Measurements from ENCODE around the gene MYO16.

Gene MYO16

GRCh38 chr13:108629181-108629752 is at the start of gene MYO16:
Gene MYO16, plus strand, starts transcription at chr13:108629611. Its CDS starts 234 bp downstream, at chr13:108629845.
- Histone ChIP-seq H3K4me1 (ENCODE audit: control insufficient read depth, insufficient read depth, low read length) (no peaks in the 10 kb centered on the region), H3K9me3 (ENCODE audit: control insufficient read depth, insufficient read depth, low read length) (no peaks in the 10 kb centered on the region), H3K27me3 (ENCODE audit: control insufficient read depth, insufficient read depth, low read length) (no peaks in the 10 kb centered on the region), H3K36me3 (ENCODE audit: control insufficient read depth, insufficient read depth, low read length) (no peaks in the 10 kb centered on the region), H3K27ac (ENCODE audit: low read depth, low read length) (no peak within 1 kb of the TSS), H3K4me3 (ENCODE audit: low read depth, low read length) (no peak within 1 kb of the TSS), H3K9ac (ENCODE audit: low read depth, low read length) (no peak within 1 kb of the TSS)

GRCh38 chr13:108586826-108587225 is 42.6 kb upstream of the MYO16 start:
- no peak overlapping the region for H3K4me3 ChIP-seq (ENCODE audit: low read depth, low read length)
- H3K36me3 ChIP-seq (ENCODE audit: control insufficient read depth, insufficient read depth, low read length), result no peaks in the 10 kb centered on the region
- no peaks in the 10 kb centered on the region for H3K4me1 ChIP-seq (ENCODE audit: control insufficient read depth, insufficient read depth, low read length)
- H3K27me3 ChIP-seq (ENCODE audit: control insufficient read depth, insufficient read depth, low read length), result no peaks in the 10 kb centered on the region; the same call in 1 of the 2 replicates
- no peak overlapping the region for H3K9ac ChIP-seq (ENCODE audit: low read depth, low read length)
- H3K9me3 ChIP-seq (ENCODE audit: control insufficient read depth, insufficient read depth, low read length), result no peaks in the 10 kb centered on the region
- H3K27ac ChIP-seq (ENCODE audit: low read depth, low read length), result no peak overlapping the region

- Histone ChIP-seq H3K9ac (ENCODE audit: low read depth, low read length) (no peak overlapping the region), H3K4me3 (ENCODE audit: low read depth, low read length) (no peak overlapping the region), H3K27ac (ENCODE audit: low read depth, low read length) (no peak overlapping the region), H3K27me3 (ENCODE audit: control insufficient read depth, insufficient read depth, low read length) (peaks cover 8% of the 10 kb centered on the region), H3K9me3 (ENCODE audit: control insufficient read depth, insufficient read depth, low read length) (no peaks in the 10 kb centered on the region), H3K4me1 (ENCODE audit: control insufficient read depth, insufficient read depth, low read length) (no peaks in the 10 kb centered on the region), H3K36me3 (ENCODE audit: control insufficient read depth, insufficient read depth, low read length) (no peaks in the 10 kb centered on the region)
Measured at GRCh38 chr13:108588516-108588915, 40.9 kb upstream of the MYO16 start.

GRCh38 chr13:108594153-108594552 is 35.3 kb upstream of the MYO16 start:
- Histone ChIP-seq H3K27ac (ENCODE audit: low read depth, low read length) (no peak overlapping the region), H3K4me1 (ENCODE audit: control insufficient read depth, insufficient read depth, low read length) (no peaks in the 10 kb centered on the region), H3K9ac (ENCODE audit: low read depth, low read length) (no peak overlapping the region), H3K36me3 (ENCODE audit: control insufficient read depth, insufficient read depth, low read length) (no peaks in the 10 kb centered on the region), H3K27me3 (ENCODE audit: control insufficient read depth, insufficient read depth, low read length) (peaks cover 53% of the 10 kb centered on the region), H3K9me3 (ENCODE audit: control insufficient read depth, insufficient read depth, low read length) (no peaks in the 10 kb centered on the region), H3K4me3 (ENCODE audit: low read depth, low read length) (no peak overlapping the region)

GRCh38 chr13:108595436-108596274 is 33.8 kb upstream of the MYO16 start:
- no peaks in the 10 kb centered on the region for H3K4me1 ChIP-seq (ENCODE audit: control insufficient read depth, insufficient read depth, low read length)
- no peaks in the 10 kb centered on the region for H3K36me3 ChIP-seq (ENCODE audit: control insufficient read depth, insufficient read depth, low read length)
- no peak overlapping the region for H3K27ac ChIP-seq (ENCODE audit: low read depth, low read length)
- H3K27me3 ChIP-seq (ENCODE audit: control insufficient read depth, insufficient read depth, low read length), result peaks cover 53% of the 10 kb centered on the region
- H3K9ac ChIP-seq (ENCODE audit: low read depth, low read length), result no peak overlapping the region
- no peak overlapping the region for H3K4me3 ChIP-seq (ENCODE audit: low read depth, low read length)
- no peaks in the 10 kb centered on the region for H3K9me3 ChIP-seq (ENCODE audit: control insufficient read depth, insufficient read depth, low read length)

- H3K27ac ChIP-seq (ENCODE audit: low read depth, low read length), result no peak overlapping the region
- H3K9ac ChIP-seq (ENCODE audit: low read depth, low read length), result no peak overlapping the region
- peaks cover 50% of the 10 kb centered on the region for H3K27me3 ChIP-seq (ENCODE audit: control insufficient read depth, insufficient read depth, low read length)
- H3K4me1 ChIP-seq (ENCODE audit: control insufficient read depth, insufficient read depth, low read length), result no peaks in the 10 kb centered on the region
- H3K36me3 ChIP-seq (ENCODE audit: control insufficient read depth, insufficient read depth, low read length), result no peaks in the 10 kb centered on the region
- no peak overlapping the region for H3K4me3 ChIP-seq (ENCODE audit: low read depth, low read length)
- H3K9me3 ChIP-seq (ENCODE audit: control insufficient read depth, insufficient read depth, low read length), result no peaks in the 10 kb centered on the region
Measured at GRCh38 chr13:108597943-108598342, 31.5 kb upstream of the MYO16 start.

GRCh38 chr13:108606424-108606823 is 23.0 kb upstream of the MYO16 start:
- no peaks in the 10 kb centered on the region for H3K4me1 ChIP-seq (ENCODE audit: control insufficient read depth, insufficient read depth, low read length)
- no peaks in the 10 kb centered on the region for H3K36me3 ChIP-seq (ENCODE audit: control insufficient read depth, insufficient read depth, low read length)
- no peaks in the 10 kb centered on the region for H3K27me3 ChIP-seq (ENCODE audit: control insufficient read depth, insufficient read depth, low read length)
- H3K9ac ChIP-seq (ENCODE audit: low read depth, low read length), result no peak overlapping the region
- H3K4me3 ChIP-seq (ENCODE audit: low read depth, low read length), result no peak overlapping the region
- H3K9me3 ChIP-seq (ENCODE audit: control insufficient read depth, insufficient read depth, low read length), result peaks cover 19% of the 10 kb centered on the region; the same call in 1 of the 2 replicates
- H3K27ac ChIP-seq (ENCODE audit: low read depth, low read length), result no peak overlapping the region

GRCh38 chr13:108609353-108609752 is 20.1 kb upstream of the MYO16 start:
- Histone ChIP-seq H3K36me3 (ENCODE audit: control insufficient read depth, insufficient read depth, low read length) (no peaks in the 10 kb centered on the region), H3K4me3 (ENCODE audit: low read depth, low read length) (no peak overlapping the region), H3K9me3 (ENCODE audit: control insufficient read depth, insufficient read depth, low read length) (peaks cover 16% of the 10 kb centered on the region; the same call in 1 of the 2 replicates), H3K27ac (ENCODE audit: low read depth, low read length) (no peak overlapping the region), H3K4me1 (ENCODE audit: control insufficient read depth, insufficient read depth, low read length) (no peaks in the 10 kb centered on the region), H3K9ac (ENCODE audit: low read depth, low read length) (no peak overlapping the region), H3K27me3 (ENCODE audit: control insufficient read depth, insufficient read depth, low read length) (no peaks in the 10 kb centered on the region)

GRCh38 chr13:108610507-108610906 is 18.9 kb upstream of the MYO16 start:
- H3K9me3 ChIP-seq (ENCODE audit: control insufficient read depth, insufficient read depth, low read length), result peaks cover 16% of the 10 kb centered on the region; the same call in 1 of the 2 replicates
- no peaks in the 10 kb centered on the region for H3K4me1 ChIP-seq (ENCODE audit: control insufficient read depth, insufficient read depth, low read length)
- no peak overlapping the region for H3K9ac ChIP-seq (ENCODE audit: low read depth, low read length)
- no peak overlapping the region for H3K27ac ChIP-seq (ENCODE audit: low read depth, low read length)
- no peaks in the 10 kb centered on the region for H3K27me3 ChIP-seq (ENCODE audit: control insufficient read depth, insufficient read depth, low read length)
- H3K36me3 ChIP-seq (ENCODE audit: control insufficient read depth, insufficient read depth, low read length), result no peaks in the 10 kb centered on the region
- H3K4me3 ChIP-seq (ENCODE audit: low read depth, low read length), result no peak overlapping the region

GRCh38 chr13:108615241-108615640 is 14.2 kb upstream of the MYO16 start:
- no peaks in the 10 kb centered on the region for H3K27me3 ChIP-seq (ENCODE audit: control insufficient read depth, insufficient read depth, low read length)
- no peak overlapping the region for H3K4me3 ChIP-seq (ENCODE audit: low read depth, low read length)
- no peaks in the 10 kb centered on the region for H3K36me3 ChIP-seq (ENCODE audit: control insufficient read depth, insufficient read depth, low read length)
- H3K27ac ChIP-seq (ENCODE audit: low read depth, low read length), result no peak overlapping the region
- H3K4me1 ChIP-seq (ENCODE audit: control insufficient read depth, insufficient read depth, low read length), result peaks cover 25% of the 10 kb centered on the region
- no peaks in the 10 kb centered on the region for H3K9me3 ChIP-seq (ENCODE audit: control insufficient read depth, insufficient read depth, low read length)
- H3K9ac ChIP-seq (ENCODE audit: low read depth, low read length), result no peak overlapping the region

GRCh38 chr13:108618233-108618632 is 11.2 kb upstream of the MYO16 start:
- Histone ChIP-seq H3K36me3 (ENCODE audit: control insufficient read depth, insufficient read depth, low read length) (no peaks in the 10 kb centered on the region), H3K27ac (ENCODE audit: low read depth, low read length) (no peak overlapping the region), H3K4me1 (ENCODE audit: control insufficient read depth, insufficient read depth, low read length) (peaks cover 25% of the 10 kb centered on the region), H3K27me3 (ENCODE audit: control insufficient read depth, insufficient read depth, low read length) (no peaks in the 10 kb centered on the region), H3K4me3 (ENCODE audit: low read depth, low read length) (no peak overlapping the region), H3K9ac (ENCODE audit: low read depth, low read length) (no peak overlapping the region), H3K9me3 (ENCODE audit: control insufficient read depth, insufficient read depth, low read length) (no peaks in the 10 kb centered on the region)
